ENCODE data around the gene PI4KA.

The PI4KA gene

GRCh38 chr22:20785415-20785814, 73.2 kb downstream of the PI4KA start:
- no peak overlapping the region for H3K27ac ChIP-seq (replicated peaks)
- no peak overlapping the region for H3K4me3 ChIP-seq (replicated peaks; ENCODE audit: insufficient read depth, low read length)
- no peaks in the 10 kb centered on the region for H3K27me3 ChIP-seq (ENCODE audit: insufficient read depth, poor library complexity, severe bottlenecking)
- DNase-seq (ENCODE audit: low read depth in 1 of 2, low spot score in 1 of 2): no peak
- TF ChIP-seq SPI1 (IDR thresholded peaks at IDR 0.05; ENCODE audit: borderline replicate concordance, low read depth) (no peak), CTCF (IDR thresholded peaks at IDR 0.05; ENCODE audit: insufficient read depth, low read length) (no peak), GABPA (IDR thresholded peaks at IDR 0.05; ENCODE audit: low read depth) (no peak), POLR2AphosphoS5 (IDR thresholded peaks at IDR 0.05; ENCODE audit: low read depth) (no peak)
- TF ChIP-seq, protein P1, sequence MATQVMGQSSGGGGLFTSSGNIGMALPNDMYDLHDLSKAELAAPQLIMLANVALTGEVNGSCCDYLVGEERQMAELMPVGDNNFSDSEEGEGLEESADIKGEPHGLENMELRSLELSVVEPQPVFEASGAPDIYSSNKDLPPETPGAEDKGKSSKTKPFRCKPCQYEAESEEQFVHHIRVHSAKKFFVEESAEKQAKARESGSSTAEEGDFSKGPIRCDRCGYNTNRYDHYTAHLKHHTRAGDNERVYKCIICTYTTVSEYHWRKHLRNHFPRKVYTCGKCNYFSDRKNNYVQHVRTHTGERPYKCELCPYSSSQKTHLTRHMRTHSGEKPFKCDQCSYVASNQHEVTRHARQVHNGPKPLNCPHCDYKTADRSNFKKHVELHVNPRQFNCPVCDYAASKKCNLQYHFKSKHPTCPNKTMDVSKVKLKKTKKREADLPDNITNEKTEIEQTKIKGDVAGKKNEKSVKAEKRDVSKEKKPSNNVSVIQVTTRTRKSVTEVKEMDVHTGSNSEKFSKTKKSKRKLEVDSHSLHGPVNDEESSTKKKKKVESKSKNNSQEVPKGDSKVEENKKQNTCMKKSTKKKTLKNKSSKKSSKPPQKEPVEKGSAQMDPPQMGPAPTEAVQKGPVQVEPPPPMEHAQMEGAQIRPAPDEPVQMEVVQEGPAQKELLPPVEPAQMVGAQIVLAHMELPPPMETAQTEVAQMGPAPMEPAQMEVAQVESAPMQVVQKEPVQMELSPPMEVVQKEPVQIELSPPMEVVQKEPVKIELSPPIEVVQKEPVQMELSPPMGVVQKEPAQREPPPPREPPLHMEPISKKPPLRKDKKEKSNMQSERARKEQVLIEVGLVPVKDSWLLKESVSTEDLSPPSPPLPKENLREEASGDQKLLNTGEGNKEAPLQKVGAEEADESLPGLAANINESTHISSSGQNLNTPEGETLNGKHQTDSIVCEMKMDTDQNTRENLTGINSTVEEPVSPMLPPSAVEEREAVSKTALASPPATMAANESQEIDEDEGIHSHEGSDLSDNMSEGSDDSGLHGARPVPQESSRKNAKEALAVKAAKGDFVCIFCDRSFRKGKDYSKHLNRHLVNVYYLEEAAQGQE (IDR thresholded peaks at IDR 0.05; ENCODE audit: insufficient replicate concordance, low read depth): no peak

DNA sequence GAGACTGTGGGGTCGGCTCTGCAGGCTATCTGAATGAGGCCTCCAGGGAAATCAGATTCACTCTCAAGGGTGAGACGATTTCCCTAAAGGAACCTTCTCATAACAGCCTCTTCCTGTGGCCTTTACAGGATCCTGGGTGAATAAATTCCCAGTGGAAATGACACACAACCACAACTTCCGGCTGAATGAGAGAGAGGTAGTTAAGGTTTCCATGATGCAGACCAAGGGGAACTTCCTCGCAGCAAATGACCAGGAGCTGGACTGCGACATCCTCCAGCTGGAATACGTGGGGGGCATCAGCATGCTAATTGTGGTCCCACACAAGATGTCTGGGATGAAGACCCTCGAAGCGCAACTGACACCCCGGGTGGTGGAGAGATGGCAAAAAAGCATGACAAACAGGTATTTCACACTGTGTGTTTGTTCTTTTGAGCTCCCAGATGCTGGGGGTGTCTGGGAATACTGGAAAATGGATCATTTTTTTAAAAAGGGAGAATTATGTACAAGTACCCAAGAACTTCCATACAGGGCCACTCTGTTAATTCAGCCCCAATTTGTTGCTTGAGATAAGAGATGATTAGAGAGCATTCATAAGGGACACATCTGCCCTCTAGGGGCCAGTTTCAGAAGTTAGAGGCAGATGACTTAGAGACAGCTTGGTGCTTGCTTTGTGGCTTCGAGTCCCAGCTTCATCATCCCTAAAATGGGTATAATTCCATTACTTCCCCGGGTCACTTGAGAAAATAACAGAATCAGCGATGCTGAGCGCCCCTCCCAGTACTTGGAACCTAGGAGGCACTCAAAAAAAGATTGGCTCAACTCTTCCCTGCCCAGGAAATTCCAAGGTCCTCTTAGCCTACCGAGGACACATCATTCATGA, 74.5 kb downstream of the PI4KA start:
- peak; percentile 84 for TF ChIP-seq CTCF (IDR thresholded peaks at IDR 0.05; ENCODE audit: insufficient read depth, low read length)
- TF ChIP-seq, protein P1 (IDR thresholded peaks at IDR 0.05; ENCODE audit: insufficient replicate concordance, low read depth): no peak
- peak; percentile 52 to 55 for DNase-seq (ENCODE audit: low read depth in 1 of 2, low spot score in 1 of 2)
- Histone ChIP-seq H3K27me3 (ENCODE audit: insufficient read depth, poor library complexity, severe bottlenecking) (no peaks in the 10 kb centered on the region), H3K4me3 (replicated peaks; ENCODE audit: insufficient read depth, low read length) (no peak overlapping the region), H3K27ac (replicated peaks) (no peak overlapping the region)

DNA sequence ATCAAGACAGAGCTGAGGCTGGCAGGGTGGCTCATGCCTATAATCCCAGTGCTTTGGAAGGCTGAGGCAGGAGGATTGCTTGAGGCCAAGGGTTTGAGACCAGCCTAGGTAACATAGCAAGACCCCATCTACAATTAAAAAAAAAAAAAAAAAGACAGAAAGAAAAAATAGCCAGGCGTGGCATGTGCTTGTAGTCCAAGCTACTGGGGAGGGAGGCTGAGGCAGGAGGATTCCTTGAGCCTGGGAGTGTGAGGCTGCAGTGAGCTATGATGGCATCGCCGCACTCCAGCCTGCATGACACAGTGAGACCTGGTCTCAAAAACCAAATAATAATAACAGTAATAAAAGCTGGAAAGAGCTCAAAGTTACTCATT, 75.3 kb downstream of the PI4KA start:
- Histone ChIP-seq H3K27me3 (ENCODE audit: insufficient read depth, poor library complexity, severe bottlenecking) (no peaks in the 10 kb centered on the region), H3K27ac (replicated peaks) (no peak overlapping the region)
- TF ChIP-seq GABPA (IDR thresholded peaks at IDR 0.05; ENCODE audit: low read depth) (no peak), SPI1 (IDR thresholded peaks at IDR 0.05; ENCODE audit: borderline replicate concordance, low read depth) (no peak), CTCF (IDR thresholded peaks at IDR 0.05; ENCODE audit: insufficient read depth, low read length) (no peak), POLR2AphosphoS5 (IDR thresholded peaks at IDR 0.05; ENCODE audit: low read depth) (no peak)
- TF ChIP-seq, protein P1 (IDR thresholded peaks at IDR 0.05; ENCODE audit: insufficient replicate concordance, low read depth): no peak

More for the DNA sequence above, 75.3 kb downstream of the PI4KA start:
- no peak overlapping the region for H3K4me3 ChIP-seq (replicated peaks; ENCODE audit: insufficient read depth, low read length)
- no peak for DNase-seq (ENCODE audit: low read depth in 1 of 2, low spot score in 1 of 2)

Measured in HL-60 (cell line).